ENCODE results near the gene BAZ2B. TPM values are rescaled to one million over a fixed set of nuclear protein-coding genes. Genes with fewer than 3 reads are reported as not detected.

Gene BAZ2B
- total and polyA plus RNA-seq, 9 of the 15 experiments (the other 6 are each of a cell fraction or from before 2014, with no cell fraction given), result 7.5 to 38.6 (median 19.8) TPM

GRCh38 chr2:159462201-159462785, 154.1 kb downstream of the BAZ2B start:
- Histone ChIP-seq H2AFZ (ENCODE audit: low read depth, low read length) (no peak overlapping the region), H3K9me3 (replicated peaks; ENCODE audit: control insufficient read depth, insufficient read depth, low read depth, low read length) (no peaks in the 10 kb centered on the region), H3K79me2 (ENCODE audit: control insufficient read depth, insufficient read depth, low read length) (no peaks in the 10 kb centered on the region), H3K4me1 (replicated peaks in 1 of 2; ENCODE audit: control insufficient read depth in 2 of 2, insufficient read depth in 2 of 2, low read length in 2 of 2) (peaks cover 0 to 4% of the 10 kb centered on the region in 2 experiments; a peak in 2 of 5 replicates), H3K4me2 (ENCODE audit: insufficient read depth, low read length) (no peak overlapping the region), H3K36me3 (ENCODE audit: control insufficient read depth, insufficient read depth, low read length) (no peaks in the 10 kb centered on the region), H3K9me1 (ENCODE audit: control insufficient read depth, insufficient read depth, low read length) (no peaks in the 10 kb centered on the region), H3K27me3 (ENCODE audit: control insufficient read depth in 2 of 2, insufficient read depth in 2 of 2, low read length in 2 of 2) (no peaks in the 10 kb centered on the region), H3K9ac (ENCODE audit: insufficient read depth in 1 of 2, low read depth in 2 of 2, low read length in 2 of 2) (no peak overlapping the region), H4K20me1 (replicated peaks; ENCODE audit: control insufficient read depth, insufficient read depth, low read length) (no peaks in the 10 kb centered on the region), H3K4me3 (no peak overlapping the region), H3K27ac (ENCODE audit: extremely low read depth, low read depth, low read length) (no peak overlapping the region)
- ChIA-PET POLR2A (no interaction called here), CTCF (ENCODE audit: low intra/inter-chr PET ratio) (no interaction called here)
- no TSS peak for BruUV-seq (replicated peaks)
- in situ Hi-C loops (cut with MboI) (no loop called here), intact Hi-C loops (cut with micrococcal nuclease) (no loop called here)
- WGBS (ENCODE audit: insufficient coverage, low coverage, missing lambda C conversion rate), result 79% methylated on average over 9 of the region's 9 CpGs
- DNase-seq (ENCODE audit: extremely low read depth in 1 of 4, low spot score in 3 of 4) (no peak), FAIRE-seq (no peak), ATAC-seq (no peak)
- TF ChIP-seq ZNF174 (CRISPR knock-in tag; IDR thresholded peaks at IDR 0.05) (no peak), RREB1 (CRISPR knock-in tag; IDR thresholded peaks at IDR 0.05) (no peak), NFE2L1 (tag; IDR thresholded peaks at IDR 0.05; ENCODE audit: borderline replicate concordance, low read depth) (no peak)
- TF ChIP-seq, protein P1, sequence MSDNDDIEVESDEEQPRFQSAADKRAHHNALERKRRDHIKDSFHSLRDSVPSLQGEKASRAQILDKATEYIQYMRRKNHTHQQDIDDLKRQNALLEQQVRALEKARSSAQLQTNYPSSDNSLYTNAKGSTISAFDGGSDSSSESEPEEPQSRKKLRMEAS (CRISPR knock-in tag; IDR thresholded peaks at IDR 0.05), result no peak

Data from K562 (cell line).